ENCODE data around the gene SNRNP35. TPM values are rescaled to one million over a fixed set of nuclear protein-coding genes. Genes with fewer than 3 reads are reported as not detected.
"Not testable (repeated sequence)": the region's sequence is repeated elsewhere in the genome, so short reads cannot be mapped to it uniquely, and the experiment has no call there.

Gene SNRNP35
- total and polyA plus RNA-seq, 2 experiments from 2014 or later, result 32.0 to 41.9 TPM

DNA sequence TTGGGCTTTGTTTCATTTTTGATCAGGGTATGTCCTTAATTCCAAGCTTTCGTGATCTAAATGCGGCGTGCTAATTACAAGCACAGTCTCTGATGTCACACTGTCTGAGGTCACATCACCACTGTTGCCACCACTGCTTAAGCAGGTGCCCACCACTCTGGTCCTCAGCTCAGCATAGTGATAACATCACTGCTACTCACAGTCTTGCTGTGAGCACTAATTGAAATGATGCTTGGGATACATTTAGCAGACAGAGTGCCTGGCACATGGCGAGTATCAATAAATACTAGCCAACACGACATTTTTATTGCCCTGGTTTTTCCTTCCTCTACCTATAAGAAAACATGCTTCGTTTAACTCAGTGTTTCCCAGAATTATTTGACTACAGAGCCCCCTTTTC, 29.3 kb upstream of the SNRNP35 start:
- Histone ChIP-seq H3K9me3 (ENCODE audit: low read depth) (no peaks in the 10 kb centered on the region), H3K27ac (no peak overlapping the region), H3K36me3 (no peaks in the 10 kb centered on the region), H3K4me3 (no peak overlapping the region), H3K27me3 (no peaks in the 10 kb centered on the region), H3K4me1 (ENCODE audit: low read depth) (no peaks in the 10 kb centered on the region)
- TF ChIP-seq CTCF (IDR thresholded peaks at IDR 0.05; ENCODE audit: low read depth, low read length), result no peak
- no peak for DNase-seq (ENCODE audit: low read depth in 1 of 2, low spot score in 1 of 2)

DNA sequence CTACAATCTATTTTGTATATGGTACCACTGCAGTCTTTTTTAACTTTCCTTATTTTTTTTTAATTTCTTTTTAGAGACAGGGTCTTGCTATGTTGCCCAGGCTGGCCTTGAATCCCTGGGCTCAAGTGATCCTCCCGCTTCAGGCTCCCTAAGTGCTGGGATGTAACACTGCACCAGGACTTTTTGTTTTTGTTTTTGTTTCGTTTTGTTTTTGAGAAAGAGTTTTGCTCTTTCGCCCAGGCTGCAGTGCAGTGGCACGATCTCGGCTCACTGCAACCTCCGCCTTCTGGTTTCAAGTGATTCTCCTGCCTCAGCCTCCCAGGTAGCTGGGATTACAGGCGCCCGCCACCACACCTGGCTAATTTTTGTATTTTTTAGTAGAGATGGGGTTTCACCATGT, 28.8 kb upstream of the SNRNP35 start:
- H3K36me3 ChIP-seq; H3K27me3 ChIP-seq; H3K4me3 ChIP-seq; H3K4me1 ChIP-seq (ENCODE audit: low read depth); H3K9me3 ChIP-seq (ENCODE audit: low read depth); H3K27ac ChIP-seq; DNase-seq (ENCODE audit: low read depth in 1 of 2, low spot score in 1 of 2): not testable (repeated sequence)

- H3K36me3 ChIP-seq; DNase-seq (ENCODE audit: low read depth in 1 of 2, low spot score in 1 of 2); H3K27me3 ChIP-seq; H3K4me1 ChIP-seq (ENCODE audit: low read depth); H3K4me3 ChIP-seq; H3K9me3 ChIP-seq (ENCODE audit: low read depth): not testable (repeated sequence)
- H3K27ac ChIP-seq, result peak overlapping the region; percentile 76
Observed at GRCh38 chr12:123431951-123432817, 25.8 kb upstream of the SNRNP35 start.

GRCh38 chr12:123433615-123434014, 24.3 kb upstream of the SNRNP35 start:
- no peak for TF ChIP-seq CTCF (IDR thresholded peaks at IDR 0.05; ENCODE audit: low read depth, low read length)
- no peak for DNase-seq (ENCODE audit: low read depth in 1 of 2, low spot score in 1 of 2)

DNA sequence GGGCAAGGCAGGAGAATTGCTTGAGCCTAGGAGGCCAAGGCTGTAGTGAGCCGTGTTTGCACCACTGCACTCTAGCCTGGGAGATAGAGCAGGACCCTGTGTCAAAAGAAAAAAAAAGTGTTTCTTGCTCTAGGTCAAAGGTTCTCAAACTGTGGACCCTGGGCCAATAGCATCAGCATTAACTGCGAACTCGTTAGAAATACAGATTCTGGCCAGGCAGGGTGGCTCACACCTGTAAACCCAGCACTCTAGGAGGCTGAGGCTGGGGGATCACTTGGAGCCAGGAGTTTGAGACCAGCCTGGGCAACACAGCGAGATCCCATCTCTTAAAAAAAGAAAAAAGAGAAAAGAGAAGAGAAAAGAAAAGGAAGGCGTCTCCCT, 22.3 kb upstream of the SNRNP35 start:
- TF ChIP-seq CTCF (IDR thresholded peaks at IDR 0.05; ENCODE audit: low read depth, low read length), result no peak
- H3K36me3 ChIP-seq, result no peaks in the 10 kb centered on the region
- H3K27me3 ChIP-seq, result no peaks in the 10 kb centered on the region
- H3K4me3 ChIP-seq, result peak overlapping the region; percentile 84
- DNase-seq (ENCODE audit: low read depth in 1 of 2, low spot score in 1 of 2), result no peak
- no peaks in the 10 kb centered on the region for H3K4me1 ChIP-seq (ENCODE audit: low read depth)
- H3K27ac ChIP-seq, result no peak overlapping the region
- no peaks in the 10 kb centered on the region for H3K9me3 ChIP-seq (ENCODE audit: low read depth)

More at GRCh38 chr12:123433615-123434014, 24.3 kb upstream of the SNRNP35 start:
- no peaks in the 10 kb centered on the region for H3K9me3 ChIP-seq (ENCODE audit: low read depth)
- H3K27me3 ChIP-seq, result no peaks in the 10 kb centered on the region
- H3K4me3 ChIP-seq, result no peak overlapping the region
- no peaks in the 10 kb centered on the region for H3K36me3 ChIP-seq
- H3K27ac ChIP-seq, result no peak overlapping the region
- no peaks in the 10 kb centered on the region for H3K4me1 ChIP-seq (ENCODE audit: low read depth)

GRCh38 chr12:123436017-123436964, 21.6 kb upstream of the SNRNP35 start, which contains the start of gene RILPL2:
Gene RILPL2, minus strand, starts transcription at chr12:123436684. Its CDS starts 264 bp downstream, at chr12:123436420.
- DNase-seq (ENCODE audit: low read depth in 1 of 2, low spot score in 1 of 2), result peak; percentile 78 to 92
- H3K27ac ChIP-seq, result peak within 1 kb of the TSS; percentile 62
- no peak for TF ChIP-seq CTCF (IDR thresholded peaks at IDR 0.05; ENCODE audit: low read depth, low read length)
- no peaks in the 10 kb centered on the region for H3K36me3 ChIP-seq
- no peaks in the 10 kb centered on the region for H3K27me3 ChIP-seq
- H3K4me1 ChIP-seq (ENCODE audit: low read depth), result no peaks in the 10 kb centered on the region
- peak within 1 kb of the TSS; percentile 84 for H3K4me3 ChIP-seq
- no peaks in the 10 kb centered on the region for H3K9me3 ChIP-seq (ENCODE audit: low read depth)

Measured in cardiac muscle cell (in vitro differentiated cells and primary cell).